GM23248 (cell line): ENCODE data around the gene EPS8.
"Not testable (repeated sequence)": the region's sequence is repeated elsewhere in the genome, so short reads cannot be mapped to it uniquely, and the experiment has no call there.

ENCODE experiments used
- EZH2 ChIP-seq: fragments of 200-600 bp; sonication (generic); IDR thresholded peaks from 2 replicates; pipeline ENCODE4 v1.6.1; 2018; ENCODE audit warnings: antibody characterized with exemption, mild to moderate bottlenecking; ENCODE audit not compliant: insufficient read depth, poor library complexity, severe bottlenecking
- EZH2phosphoT487 ChIP-seq: fragments of 200-600 bp; sonication (generic); IDR thresholded peaks from 2 replicates; pipeline ENCODE4 v1.6.1; 2018; ENCODE audit warnings: antibody characterized with exemption, moderate library complexity, mild to moderate bottlenecking, low read depth; ENCODE audit not compliant: insufficient read depth

DNA sequence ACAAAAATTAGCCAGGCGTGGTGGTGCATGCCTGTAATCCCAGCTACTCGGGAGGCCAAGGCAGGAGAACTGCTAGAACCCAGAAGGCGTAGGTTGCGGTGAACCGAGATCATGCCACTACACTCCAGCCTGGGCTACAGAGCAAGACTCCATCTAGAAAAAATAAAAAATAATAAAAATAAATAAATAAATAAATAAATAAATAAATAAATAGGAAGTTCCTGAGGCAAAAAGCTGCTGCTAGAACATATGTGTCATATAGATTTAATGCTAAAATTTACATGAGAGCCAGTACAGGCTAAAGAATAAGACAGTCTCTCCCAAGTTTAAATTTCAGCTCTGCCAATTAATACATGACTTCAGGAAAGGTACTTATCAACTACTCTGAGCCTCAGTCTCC is 48.8 kb downstream of the EPS8 start:
- TF ChIP-seq EZH2, EZH2phosphoT487: not testable (repeated sequence)
